Activated T-helper 17 cell treated with anti-CD3 and anti-CD28 coated beads, Interleukin-2, amount 50 U/mL, for 72 hours (primary cell): ENCODE measurements around the gene INSRR. TPM values are rescaled to one million over a fixed set of nuclear protein-coding genes. Genes with fewer than 3 reads are reported as not detected.
A peak's percentile ranks its signal among the peaks of the same experiment; 100 is the strongest.

Experiments
- ATAC-seq: fragments of 150-1000 bp; cut with Tn5 transposase; replicated peaks from 2 replicates; pipeline ENCODE4 v1.10.0; 2021; ENCODE audit warnings: mild to moderate bottlenecking, moderate library complexity
- H3K27ac Mint-ChIP-seq: one replicate; pipeline ENCODE4 v1.8.0; 2022; ENCODE audit warnings: mixed read lengths
- H3K27me3 Mint-ChIP-seq: one replicate; pipeline ENCODE4 v1.8.0; 2022; ENCODE audit warnings: mixed read lengths
- H3K36me3 Mint-ChIP-seq: one replicate; pipeline ENCODE4 v1.8.0; 2022; ENCODE audit warnings: low read depth, mild to moderate bottlenecking, mixed read lengths
- H3K4me1 Mint-ChIP-seq: one replicate; pipeline ENCODE4 v1.8.0; 2022; ENCODE audit warnings: mixed read lengths
- H3K4me3 Mint-ChIP-seq: one replicate; pipeline ENCODE4 v1.8.0; 2022; ENCODE audit warnings: mild to moderate bottlenecking, mixed read lengths
- H3K9me3 Mint-ChIP-seq: one replicate; pipeline ENCODE4 v1.8.0; 2022; ENCODE audit warnings: mixed read lengths
- total RNA-seq, 2 donors: library from RNA; stranded (reverse); gene quantifications; one replicate each; pipeline ENCODE4 v1.2.3, GENCODE V29; 2022

Gene INSRR
- total RNA-seq, 2 donors from 2014 or later = 0.04 to 0.66 TPM

GRCh38 chr1:156873659-156874058 is 14.7 kb upstream of the INSRR start:
- Mint-ChIP-seq H3K27me3 (peaks cover 9% of the 10 kb centered on the region), H3K9me3 (no peaks in the 10 kb centered on the region), H3K4me3 (no peak overlapping the region), H3K27ac (no peak overlapping the region), H3K4me1 (peaks cover 11% of the 10 kb centered on the region), H3K36me3 (no peaks in the 10 kb centered on the region)
- ATAC-seq = no peak

DNA sequence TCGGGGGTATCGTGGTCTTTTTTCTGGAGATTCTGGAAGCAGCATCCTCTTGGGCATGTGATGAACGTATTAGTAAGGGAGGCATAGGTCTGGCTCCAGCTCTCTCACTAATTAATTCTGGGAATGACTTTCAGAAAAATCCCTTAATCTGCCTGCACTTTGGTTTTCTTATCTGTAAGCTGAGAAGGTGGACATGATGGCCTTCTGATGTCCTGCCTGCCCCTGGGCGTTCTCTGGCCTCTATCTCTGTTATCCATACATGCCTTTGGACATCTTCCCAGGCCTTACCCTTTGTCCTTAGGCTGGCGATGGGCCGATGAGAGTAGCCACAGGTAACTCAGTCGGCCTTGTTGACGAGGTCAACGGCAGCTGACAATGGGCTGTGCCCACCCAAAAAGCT is 10.5 kb upstream of the INSRR start:
- Mint-ChIP-seq H3K4me3 (no peak overlapping the region), H3K27me3 (no peaks in the 10 kb centered on the region), H3K27ac (no peak overlapping the region), H3K4me1 (peaks cover 19% of the 10 kb centered on the region), H3K9me3 (no peaks in the 10 kb centered on the region), H3K36me3 (no peaks in the 10 kb centered on the region)
- ATAC-seq = no peak

DNA sequence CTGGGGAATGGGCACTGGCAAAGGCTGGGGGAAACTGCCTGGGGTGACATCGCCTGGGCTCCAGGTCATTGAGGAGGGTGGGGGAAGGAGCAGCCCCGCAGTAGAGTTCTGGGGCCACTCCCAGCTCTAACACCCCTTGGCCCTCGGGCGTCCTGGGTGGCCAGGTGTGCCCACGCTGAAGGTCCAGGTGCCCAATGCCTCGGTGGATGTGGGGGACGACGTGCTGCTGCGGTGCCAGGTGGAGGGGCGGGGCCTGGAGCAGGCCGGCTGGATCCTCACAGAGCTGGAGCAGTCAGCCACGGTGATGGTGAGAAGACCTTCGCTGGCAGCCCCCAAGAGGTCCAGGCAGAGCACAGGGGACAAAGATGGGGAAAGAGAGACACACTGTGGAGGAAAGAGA is 9.4 kb upstream of the INSRR start:
- Mint-ChIP-seq H3K27me3 (peaks cover 10% of the 10 kb centered on the region), H3K27ac (peak overlapping the region; percentile 33), H3K36me3 (no peaks in the 10 kb centered on the region), H3K4me3 (no peak overlapping the region), H3K9me3 (no peaks in the 10 kb centered on the region), H3K4me1 (peaks cover 27% of the 10 kb centered on the region)
- no peak for ATAC-seq

DNA sequence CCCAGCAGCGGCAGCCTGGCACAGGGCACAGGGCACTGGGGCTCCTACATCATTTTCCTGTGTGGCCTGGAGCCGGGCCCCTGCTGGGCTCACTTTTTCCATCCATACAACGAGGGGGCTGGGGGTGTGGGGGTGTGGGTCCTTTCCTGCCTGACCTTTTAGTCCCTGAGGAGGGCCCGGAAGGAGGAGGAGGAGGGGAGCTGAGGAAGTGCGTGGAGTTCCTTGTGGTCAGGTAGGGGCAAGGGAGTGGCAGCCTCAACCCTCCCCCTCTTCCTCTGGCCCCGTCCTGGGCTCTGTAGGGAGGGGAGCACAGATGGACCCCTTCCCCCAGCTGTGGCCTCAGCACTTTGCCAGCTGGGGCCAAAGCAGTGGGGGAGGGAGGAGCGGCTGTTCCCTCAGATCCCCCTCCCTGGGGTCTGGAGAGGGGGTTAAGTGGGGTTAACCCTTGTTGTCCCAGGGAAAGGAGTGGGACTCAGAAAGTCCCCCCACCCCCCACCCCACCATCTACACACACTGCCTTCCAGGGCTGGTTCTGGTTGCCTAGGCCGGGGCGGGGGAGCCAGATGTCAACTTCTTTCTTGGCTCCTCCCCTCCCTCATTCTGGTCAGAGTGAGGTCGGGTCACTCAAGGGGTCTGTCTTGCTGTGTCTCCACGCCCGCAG is 7.5 kb upstream of the INSRR start:
- Mint-ChIP-seq H3K27ac (peak overlapping the region; percentile 55), H3K4me1 (peaks cover 33% of the 10 kb centered on the region), H3K4me3 (peak overlapping the region; percentile 59), H3K9me3 (no peaks in the 10 kb centered on the region), H3K27me3 (peaks cover 23% of the 10 kb centered on the region), H3K36me3 (no peaks in the 10 kb centered on the region)
- ATAC-seq = peak; percentile 30

DNA sequence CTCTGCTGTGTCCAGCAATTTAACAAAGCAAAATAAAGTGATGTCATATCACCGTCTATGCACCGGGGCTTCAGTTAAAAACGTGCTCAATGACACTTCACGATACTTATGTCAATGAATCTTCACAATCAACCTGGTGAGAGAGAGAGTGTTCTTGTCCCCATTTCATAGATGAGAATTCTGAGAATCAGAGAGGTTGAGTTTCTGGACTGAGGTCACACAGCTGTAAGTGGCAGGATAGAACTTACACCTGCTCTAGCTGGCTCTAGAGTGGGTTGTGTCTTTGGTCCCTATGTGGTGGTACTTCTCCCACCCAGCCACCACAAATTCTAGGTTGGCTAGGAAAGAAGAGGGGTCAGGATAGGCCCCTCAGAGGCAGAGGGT is 6.9 kb upstream of the INSRR start:
- peaks cover 30% of the 10 kb centered on the region for H3K4me1 Mint-ChIP-seq
- no peaks in the 10 kb centered on the region for H3K36me3 Mint-ChIP-seq
- H3K4me3 Mint-ChIP-seq = peak overlapping the region; percentile 59
- peak; percentile 40 for ATAC-seq
- H3K27ac Mint-ChIP-seq = peak overlapping the region; percentile 55
- peaks cover 23% of the 10 kb centered on the region for H3K27me3 Mint-ChIP-seq
- no peaks in the 10 kb centered on the region for H3K9me3 Mint-ChIP-seq

DNA sequence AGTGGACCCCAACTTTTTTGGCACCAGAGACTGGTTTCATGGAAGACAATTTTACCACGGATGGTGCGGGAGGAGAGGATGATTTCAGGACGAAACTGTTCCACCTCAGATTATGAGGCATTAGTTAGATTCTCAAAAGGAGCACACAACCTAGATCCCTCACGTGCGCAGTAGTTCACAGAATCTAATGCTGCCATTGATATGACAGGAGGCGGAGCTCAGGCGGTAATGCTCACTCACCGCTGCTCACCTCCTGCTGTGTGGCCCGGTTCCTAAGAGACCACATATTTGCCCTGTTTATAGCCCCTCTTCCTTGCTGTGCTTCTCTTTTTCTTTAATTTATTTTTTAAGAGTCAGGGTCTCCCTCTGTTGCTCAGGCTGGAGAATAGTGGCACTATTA is 6.3 kb upstream of the INSRR start:
- H3K4me1 Mint-ChIP-seq = peaks cover 27% of the 10 kb centered on the region
- H3K4me3 Mint-ChIP-seq = peak overlapping the region; percentile 59
- peaks cover 26% of the 10 kb centered on the region for H3K27me3 Mint-ChIP-seq
- H3K27ac Mint-ChIP-seq = peak overlapping the region; percentile 55
- H3K9me3 Mint-ChIP-seq = no peaks in the 10 kb centered on the region
- no peak for ATAC-seq
- H3K36me3 Mint-ChIP-seq = no peaks in the 10 kb centered on the region

GRCh38 chr1:156864796-156865195 is 5.9 kb upstream of the INSRR start:
- H3K27ac Mint-ChIP-seq = no peak overlapping the region
- H3K27me3 Mint-ChIP-seq = peaks cover 28% of the 10 kb centered on the region
- peak overlapping the region; percentile 59 for H3K4me3 Mint-ChIP-seq
- ATAC-seq = no peak
- no peaks in the 10 kb centered on the region for H3K36me3 Mint-ChIP-seq
- no peaks in the 10 kb centered on the region for H3K9me3 Mint-ChIP-seq
- H3K4me1 Mint-ChIP-seq = peaks cover 28% of the 10 kb centered on the region

GRCh38 chr1:156863631-156864030 is 4.7 kb upstream of the INSRR start:
- no peaks in the 10 kb centered on the region for H3K36me3 Mint-ChIP-seq
- H3K4me1 Mint-ChIP-seq = peaks cover 29% of the 10 kb centered on the region
- no peak for ATAC-seq
- H3K9me3 Mint-ChIP-seq = no peaks in the 10 kb centered on the region
- H3K4me3 Mint-ChIP-seq = peak overlapping the region; percentile 48
- peaks cover 31% of the 10 kb centered on the region for H3K27me3 Mint-ChIP-seq
- peak overlapping the region; percentile 54 for H3K27ac Mint-ChIP-seq

DNA sequence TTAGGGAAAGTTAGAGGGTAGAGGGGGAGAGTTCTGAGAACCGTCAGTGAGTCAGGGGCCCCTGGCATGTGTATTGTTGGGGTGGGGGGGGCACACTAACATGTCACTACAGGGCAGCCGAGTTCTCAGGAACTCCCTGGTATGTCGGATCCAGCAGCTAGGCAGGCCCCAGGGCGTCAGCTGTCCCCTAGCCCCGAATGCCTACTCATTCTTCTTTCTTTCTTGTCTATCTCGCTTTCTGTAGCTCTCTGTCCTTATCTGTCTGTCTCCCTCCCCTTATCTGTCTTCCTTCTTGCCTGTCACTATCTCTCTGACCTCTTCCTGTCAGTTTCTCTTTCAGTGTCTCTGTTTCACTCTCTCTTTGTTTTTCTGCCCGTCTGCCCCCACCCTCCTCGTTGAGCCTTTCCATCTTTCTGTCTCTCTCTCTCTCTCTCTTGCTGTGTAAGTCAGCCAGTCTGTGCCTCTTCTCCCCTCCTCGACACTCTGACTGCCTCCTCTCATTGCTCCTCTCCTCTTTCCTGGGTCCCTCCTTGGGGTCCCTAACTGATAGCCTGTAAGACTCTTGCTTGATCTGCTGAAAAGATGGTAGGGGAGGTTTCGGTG is 4.2 kb upstream of the INSRR start:
- peaks cover 33% of the 10 kb centered on the region for H3K4me1 Mint-ChIP-seq
- peak; percentile 64 for ATAC-seq
- no peaks in the 10 kb centered on the region for H3K9me3 Mint-ChIP-seq
- H3K4me3 Mint-ChIP-seq = peak overlapping the region; percentile 48
- H3K27me3 Mint-ChIP-seq = peaks cover 36% of the 10 kb centered on the region
- H3K36me3 Mint-ChIP-seq = no peaks in the 10 kb centered on the region
- peak overlapping the region; percentile 54 for H3K27ac Mint-ChIP-seq

GRCh38 chr1:156862584-156862983 is 3.7 kb upstream of the INSRR start:
- Mint-ChIP-seq H3K9me3 (no peaks in the 10 kb centered on the region), H3K4me3 (peak overlapping the region; percentile 48), H3K4me1 (peaks cover 33% of the 10 kb centered on the region), H3K27me3 (peaks cover 41% of the 10 kb centered on the region), H3K36me3 (no peaks in the 10 kb centered on the region), H3K27ac (peak overlapping the region; percentile 54)
- ATAC-seq = no peak

DNA sequence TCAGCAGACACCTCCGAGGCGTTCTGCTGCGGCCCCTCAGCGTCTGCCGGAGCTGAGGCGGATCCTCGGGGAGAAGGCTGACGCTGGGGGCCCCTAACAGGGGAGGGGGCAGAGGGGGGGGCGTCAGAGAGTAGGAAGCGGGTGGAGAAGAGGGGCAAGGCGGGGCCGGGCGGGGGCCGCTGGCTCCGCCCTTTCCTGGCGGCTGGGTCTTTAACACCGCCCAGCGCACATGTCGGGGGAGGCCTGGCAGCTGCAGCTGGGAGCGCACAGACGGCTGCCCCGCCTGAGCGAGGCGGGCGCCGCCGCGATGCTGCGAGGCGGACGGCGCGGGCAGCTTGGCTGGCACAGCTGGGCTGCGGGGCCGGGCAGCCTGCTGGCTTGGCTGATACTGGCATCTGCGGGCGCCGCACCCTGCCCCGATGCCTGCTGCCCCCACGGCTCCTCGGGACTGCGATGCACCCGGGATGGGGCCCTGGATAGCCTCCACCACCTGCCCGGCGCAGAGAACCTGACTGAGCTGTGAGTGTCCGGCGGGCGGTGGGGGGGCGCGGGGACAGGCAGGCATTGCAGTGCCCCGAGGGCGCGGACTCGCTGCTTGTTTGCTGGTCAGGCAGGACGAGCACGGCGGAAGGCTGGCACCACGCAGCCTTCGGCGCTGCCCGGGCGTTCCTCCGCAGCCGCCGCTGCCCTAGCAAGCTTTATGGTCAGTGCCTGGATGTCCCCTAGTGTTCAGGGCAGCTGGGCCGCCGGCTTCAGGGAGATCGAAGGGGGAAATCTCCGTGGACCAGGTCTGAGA is 1.9 kb upstream of the INSRR start, which contains the start of gene NTRK1:
TSS of gene NTRK1 (plus strand) at position 238 of the 796 bp plus-strand sequence. CDS start at position 308, 70 bp downstream.
- ATAC-seq = peak; percentile 71
- peaks cover 42% of the 10 kb centered on the region for H3K27me3 Mint-ChIP-seq

DNA sequence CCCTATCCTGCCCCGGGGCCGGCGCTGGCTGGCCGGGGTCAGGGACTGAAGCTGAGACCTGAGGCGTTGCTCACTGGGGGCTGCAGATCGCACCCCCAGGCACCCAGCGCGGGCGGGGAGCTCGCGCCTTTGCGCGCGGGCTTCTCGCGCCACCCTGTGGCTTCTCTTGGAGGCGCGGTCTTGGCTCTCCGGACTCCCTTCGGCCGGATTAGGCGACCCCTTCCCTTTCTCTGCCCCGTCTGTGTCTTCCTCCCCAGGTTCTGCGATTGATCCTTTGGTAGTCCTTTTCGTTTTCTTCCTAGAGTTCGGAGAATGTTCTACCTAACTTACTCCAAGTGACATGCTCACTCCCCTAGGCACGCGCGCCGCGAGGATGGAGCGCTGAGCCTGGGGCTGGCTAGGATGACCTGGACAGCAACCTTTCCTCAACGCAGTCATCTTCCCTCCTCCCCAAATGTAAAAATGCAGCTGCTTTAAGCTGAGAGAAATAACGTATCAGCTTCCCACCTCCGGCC is 1.3 kb upstream of the INSRR start:
- Mint-ChIP-seq H3K4me3 (peak overlapping the region; percentile 82), H3K36me3 (no peaks in the 10 kb centered on the region), H3K27ac (peak overlapping the region; percentile 61), H3K9me3 (no peaks in the 10 kb centered on the region), H3K4me1 (peaks cover 25% of the 10 kb centered on the region), H3K27me3 (peaks cover 42% of the 10 kb centered on the region)
- ATAC-seq = peak; percentile 62

More for the DNA sequence above, 1.9 kb upstream of the INSRR start, which contains the start of gene NTRK1:
- H3K27ac Mint-ChIP-seq = peak within 1 kb of the TSS; percentile 61
- H3K4me3 Mint-ChIP-seq = peak within 1 kb of the TSS; percentile 82
- H3K36me3 Mint-ChIP-seq = no peaks in the 10 kb centered on the region
- H3K9me3 Mint-ChIP-seq = no peaks in the 10 kb centered on the region
- peaks cover 30% of the 10 kb centered on the region for H3K4me1 Mint-ChIP-seq

DNA sequence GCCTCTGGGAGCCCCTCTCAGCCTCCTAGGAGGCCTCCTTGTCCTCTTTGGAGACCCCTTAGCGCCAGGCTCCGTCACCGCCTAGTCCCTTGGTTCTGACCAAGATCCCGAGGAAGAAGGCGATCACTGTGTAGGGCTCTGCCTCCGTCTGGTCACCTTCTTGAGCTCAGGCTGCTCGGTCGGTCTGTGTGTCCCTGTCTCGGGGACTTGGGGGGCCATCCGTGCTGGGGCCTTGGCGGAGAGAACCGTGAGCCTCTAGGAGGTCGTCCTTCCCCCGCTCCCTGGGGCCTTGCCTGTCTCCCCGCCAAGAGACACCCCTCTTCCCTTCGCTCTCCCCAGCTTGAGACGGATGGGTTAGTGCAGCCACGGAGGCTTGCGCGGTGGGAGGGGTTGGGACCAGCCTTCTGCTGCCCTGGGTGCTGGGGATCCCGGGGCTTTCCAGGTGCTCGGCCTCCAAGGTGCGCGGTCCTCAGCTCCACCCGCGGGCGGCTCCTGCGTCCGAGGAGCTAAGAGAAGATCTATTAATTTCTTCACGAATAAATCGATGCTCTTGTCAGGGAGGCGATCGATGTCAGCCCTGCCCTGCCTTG is 701 bp upstream of the INSRR start:
- Mint-ChIP-seq H3K27me3 (peaks cover 45% of the 10 kb centered on the region), H3K4me3 (peak overlapping the region; percentile 82), H3K4me1 (peaks cover 25% of the 10 kb centered on the region), H3K36me3 (no peaks in the 10 kb centered on the region), H3K27ac (no peak overlapping the region), H3K9me3 (no peaks in the 10 kb centered on the region)
- ATAC-seq = peak; percentile 20

DNA sequence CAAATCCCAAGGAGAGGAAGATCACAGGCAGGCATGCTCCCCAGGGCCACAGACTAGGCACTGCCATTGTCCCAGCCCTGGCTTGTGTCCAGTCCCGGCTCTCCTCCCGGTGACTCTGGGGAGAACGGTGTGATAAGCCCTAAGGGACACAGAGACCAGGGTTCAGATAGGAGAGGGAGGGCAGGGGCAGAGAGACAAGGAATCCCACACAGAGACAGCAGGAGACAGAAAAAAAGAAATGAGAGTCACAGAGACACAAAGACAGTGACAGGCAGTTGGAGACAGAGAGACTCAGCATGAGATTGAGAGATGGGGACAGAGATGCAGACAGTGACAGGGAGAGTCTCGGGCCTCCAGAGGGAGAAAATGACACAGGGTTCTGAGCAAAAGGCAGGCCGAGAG is 361 bp downstream of the INSRR start:
- peak overlapping the region; percentile 61 for H3K4me3 Mint-ChIP-seq
- no peaks in the 10 kb centered on the region for H3K9me3 Mint-ChIP-seq
- peaks cover 38% of the 10 kb centered on the region for H3K27me3 Mint-ChIP-seq
- H3K36me3 Mint-ChIP-seq = no peaks in the 10 kb centered on the region
- H3K27ac Mint-ChIP-seq = no peak overlapping the region
- ATAC-seq = no peak
- peaks cover 19% of the 10 kb centered on the region for H3K4me1 Mint-ChIP-seq
